AG20443 (cell line): Measurements from ENCODE around the gene EIF4EBP3.
"Not testable (repeated sequence)": the region's sequence is repeated elsewhere in the genome, so short reads cannot be mapped to it uniquely, and the experiment has no call there.

ENCODE experiments used
- DNase-seq: peaks from one replicate; pipeline ENCODE4 v3.0.0; 2012; ENCODE audit warnings: low spot score, mixed read lengths

Gene EIF4EBP3

GRCh38 chr5:140579188-140579747, 31.8 kb downstream of the EIF4EBP3 start:
- not testable (repeated sequence) for DNase-seq

- DNase-seq = no peak
These were observed 40.0 kb downstream of the EIF4EBP3 start for GRCh38 chr5:140587495-140587894.

GRCh38 chr5:140588311-140589070, 41.0 kb downstream of the EIF4EBP3 start:
- peak; percentile 68 for DNase-seq

GRCh38 chr5:140590861-140591260, 43.4 kb downstream of the EIF4EBP3 start:
- DNase-seq = no peak

GRCh38 chr5:140591747-140592372, 44.4 kb downstream of the EIF4EBP3 start:
- peak; percentile 69 for DNase-seq

GRCh38 chr5:140593070-140593469, 45.6 kb downstream of the EIF4EBP3 start:
- not testable (repeated sequence) for DNase-seq

GRCh38 chr5:140594169-140594568, 46.7 kb downstream of the EIF4EBP3 start:
- DNase-seq = no peak

GRCh38 chr5:140595538-140596300, 48.3 kb downstream of the EIF4EBP3 start:
- no peak for DNase-seq

- DNase-seq = no peak
These were observed 48.9 kb downstream of the EIF4EBP3 start for GRCh38 chr5:140596321-140596741.

GRCh38 chr5:140598836-140599235, 51.4 kb downstream of the EIF4EBP3 start:
- no peak for DNase-seq
